ENCODE data around the gene MAP4K2. TPM values are rescaled to one million over a fixed set of nuclear protein-coding genes. Genes with fewer than 3 reads are reported as not detected.

Gene MAP4K2
- total and polyA plus RNA-seq, 9 of the 15 experiments (the other 6 are each of a cell fraction or from before 2014, with no cell fraction given): 0.13 to 14.5 (median 7.3) TPM

DNA sequence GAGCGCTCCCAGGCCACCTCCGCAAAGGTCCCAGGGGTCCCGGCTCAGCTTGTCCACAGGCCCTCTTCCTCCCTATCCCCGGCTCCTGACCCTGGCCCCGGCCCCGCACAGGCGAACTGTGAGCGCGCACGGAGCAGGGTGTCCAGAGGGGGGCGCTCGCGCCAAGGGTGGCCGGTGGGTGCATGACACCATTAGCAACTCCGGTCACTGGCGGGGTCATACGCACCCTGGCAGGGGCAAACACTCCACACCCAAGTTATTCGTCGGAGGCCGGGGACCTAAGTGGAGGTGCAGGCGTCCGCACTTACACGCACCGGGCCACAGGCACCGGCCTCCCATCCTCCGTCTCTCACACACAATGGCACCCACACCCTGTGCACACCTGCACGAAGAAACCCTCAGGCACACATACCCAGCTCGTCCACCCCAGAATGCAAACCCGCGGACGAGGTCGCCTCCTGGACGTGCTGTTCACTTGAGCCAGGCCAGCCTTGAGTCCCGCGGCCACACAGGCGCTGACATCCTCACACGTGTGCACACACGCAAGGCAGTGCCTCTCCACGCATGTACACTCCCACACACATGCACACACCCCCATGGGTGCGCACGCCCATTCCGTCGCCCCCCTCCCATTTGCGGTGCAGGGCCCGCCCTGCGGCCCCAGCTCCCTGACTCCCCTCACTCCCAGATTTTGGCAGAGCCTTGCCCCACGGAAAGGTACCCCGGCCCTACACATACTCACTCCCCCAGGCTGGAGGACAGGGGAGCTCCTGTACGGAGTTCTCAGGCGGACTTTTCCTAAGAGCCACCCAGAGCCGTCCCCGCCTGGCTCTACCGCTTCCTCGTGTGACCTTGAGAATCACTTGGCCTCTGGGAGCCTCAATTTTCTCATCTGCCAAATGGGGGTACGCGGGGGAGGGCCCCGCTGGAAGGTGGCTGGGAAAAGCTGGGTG is 59.1 kb downstream of the MAP4K2 start, which contains the start of gene RASGRP2 (continued):
- TF ChIP-seq ZNF12 (CRISPR knock-in tag; IDR thresholded peaks at IDR 0.05): no peak
- no peak for TF ChIP-seq FOSL1 (tag; conservative IDR thresholded peaks at IDR 0.05)
- TF ChIP-seq STAT6 (CRISPR knock-in tag; IDR thresholded peaks at IDR 0.05): no peak
- TF ChIP-seq DNMT1 (IDR thresholded peaks at IDR 0.05): no peak
- peak; percentile 83; the same call in 1 of the 2 replicates for TF ChIP-seq RB1 (IDR thresholded peaks at IDR 0.05; ENCODE audit: low read depth)
- no peak for TF ChIP-seq PHTF2 (CRISPR knock-in tag; IDR thresholded peaks at IDR 0.05)
- TF ChIP-seq, protein P1, sequence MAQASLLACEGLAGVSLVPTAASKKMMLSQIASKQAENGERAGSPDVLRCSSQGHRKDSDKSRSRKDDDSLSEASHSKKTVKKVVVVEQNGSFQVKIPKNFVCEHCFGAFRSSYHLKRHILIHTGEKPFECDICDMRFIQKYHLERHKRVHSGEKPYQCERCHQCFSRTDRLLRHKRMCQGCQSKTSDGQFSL (CRISPR knock-in tag; IDR thresholded peaks at IDR 0.05): peak; percentile 79
- TF ChIP-seq, protein P1 (tag; IDR thresholded peaks at IDR 0.05): no peak
- peak; percentile 51; the same call in 1 of the 2 replicates for TF ChIP-seq JUND (IDR thresholded peaks at IDR 0.05; ENCODE audit: borderline replicate concordance, low read depth, low read length)
- no peak; the same call in 1 of the 3 replicates for TF ChIP-seq JUND (tag; IDR thresholded peaks at IDR 0.05; ENCODE audit: borderline replicate concordance, low read depth, low read length)
- no peak for TF ChIP-seq TAF7 (tag; IDR thresholded peaks at IDR 0.05)
- TF ChIP-seq EGR1 (conservative IDR thresholded peaks at IDR 0.05): peak; percentile 49
- no peak for TF ChIP-seq ZKSCAN3 (CRISPR knock-in tag; IDR thresholded peaks at IDR 0.05)
- TF ChIP-seq SPI1 (IDR thresholded peaks at IDR 0.05; ENCODE audit: borderline replicate concordance, low read depth, low read length): no peak
- peak; percentile 65 for TF ChIP-seq ZFX (CRISPR knock-in tag; IDR thresholded peaks at IDR 0.05)
- TF ChIP-seq, protein P2, sequence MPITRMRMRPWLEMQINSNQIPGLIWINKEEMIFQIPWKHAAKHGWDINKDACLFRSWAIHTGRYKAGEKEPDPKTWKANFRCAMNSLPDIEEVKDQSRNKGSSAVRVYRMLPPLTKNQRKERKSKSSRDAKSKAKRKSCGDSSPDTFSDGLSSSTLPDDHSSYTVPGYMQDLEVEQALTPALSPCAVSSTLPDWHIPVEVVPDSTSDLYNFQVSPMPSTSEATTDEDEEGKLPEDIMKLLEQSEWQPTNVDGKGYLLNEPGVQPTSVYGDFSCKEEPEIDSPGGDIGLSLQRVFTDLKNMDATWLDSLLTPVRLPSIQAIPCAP (CRISPR knock-in tag; IDR thresholded peaks at IDR 0.05; ENCODE audit: borderline replicate concordance): no peak
- TF ChIP-seq ESRRA (IDR thresholded peaks at IDR 0.05; ENCODE audit: borderline replicate concordance, low read depth): peak; percentile 98
- no peak for TF ChIP-seq NR2F6 (CRISPR knock-in tag; IDR thresholded peaks at IDR 0.05)
- TF ChIP-seq MAFK (IDR thresholded peaks at IDR 0.05; ENCODE audit: low read length): no peak
- TF ChIP-seq, protein P3, sequence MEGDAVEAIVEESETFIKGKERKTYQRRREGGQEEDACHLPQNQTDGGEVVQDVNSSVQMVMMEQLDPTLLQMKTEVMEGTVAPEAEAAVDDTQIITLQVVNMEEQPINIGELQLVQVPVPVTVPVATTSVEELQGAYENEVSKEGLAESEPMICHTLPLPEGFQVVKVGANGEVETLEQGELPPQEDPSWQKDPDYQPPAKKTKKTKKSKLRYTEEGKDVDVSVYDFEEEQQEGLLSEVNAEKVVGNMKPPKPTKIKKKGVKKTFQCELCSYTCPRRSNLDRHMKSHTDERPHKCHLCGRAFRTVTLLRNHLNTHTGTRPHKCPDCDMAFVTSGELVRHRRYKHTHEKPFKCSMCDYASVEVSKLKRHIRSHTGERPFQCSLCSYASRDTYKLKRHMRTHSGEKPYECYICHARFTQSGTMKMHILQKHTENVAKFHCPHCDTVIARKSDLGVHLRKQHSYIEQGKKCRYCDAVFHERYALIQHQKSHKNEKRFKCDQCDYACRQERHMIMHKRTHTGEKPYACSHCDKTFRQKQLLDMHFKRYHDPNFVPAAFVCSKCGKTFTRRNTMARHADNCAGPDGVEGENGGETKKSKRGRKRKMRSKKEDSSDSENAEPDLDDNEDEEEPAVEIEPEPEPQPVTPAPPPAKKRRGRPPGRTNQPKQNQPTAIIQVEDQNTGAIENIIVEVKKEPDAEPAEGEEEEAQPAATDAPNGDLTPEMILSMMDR (IDR thresholded peaks at IDR 0.05 in 2 of 3, conservative IDR thresholded peaks at IDR 0.05 in 1 of 3; ENCODE audit: insufficient read depth in 2 of 3, low read depth in 1 of 3, low read length in 3 of 3): peak; percentile 84 to 92 (median 92)
- peak; percentile 40; the same call in 1 of the 2 replicates for TF ChIP-seq ZNF212 (CRISPR knock-in tag; IDR thresholded peaks at IDR 0.05)
- TF ChIP-seq, protein P4, sequence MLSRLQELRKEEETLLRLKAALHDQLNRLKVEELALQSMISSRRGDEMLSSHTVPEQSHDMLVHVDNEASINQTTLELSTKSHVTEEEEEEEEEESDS (CRISPR knock-in tag; IDR thresholded peaks at IDR 0.05): no peak

Measured in K562 (cell line).